ENCODE results near the gene DIP2C. TPM values are rescaled to one million over a fixed set of nuclear protein-coding genes. Genes with fewer than 3 reads are reported as not detected.
"Not testable (repeated sequence)": the region's sequence is repeated elsewhere in the genome, so short reads cannot be mapped to it uniquely, and the experiment has no call there.

DIP2C gene
- total RNA-seq, 2 experiments from 2014 or later = 1.6 to 1.7 TPM

DNA sequence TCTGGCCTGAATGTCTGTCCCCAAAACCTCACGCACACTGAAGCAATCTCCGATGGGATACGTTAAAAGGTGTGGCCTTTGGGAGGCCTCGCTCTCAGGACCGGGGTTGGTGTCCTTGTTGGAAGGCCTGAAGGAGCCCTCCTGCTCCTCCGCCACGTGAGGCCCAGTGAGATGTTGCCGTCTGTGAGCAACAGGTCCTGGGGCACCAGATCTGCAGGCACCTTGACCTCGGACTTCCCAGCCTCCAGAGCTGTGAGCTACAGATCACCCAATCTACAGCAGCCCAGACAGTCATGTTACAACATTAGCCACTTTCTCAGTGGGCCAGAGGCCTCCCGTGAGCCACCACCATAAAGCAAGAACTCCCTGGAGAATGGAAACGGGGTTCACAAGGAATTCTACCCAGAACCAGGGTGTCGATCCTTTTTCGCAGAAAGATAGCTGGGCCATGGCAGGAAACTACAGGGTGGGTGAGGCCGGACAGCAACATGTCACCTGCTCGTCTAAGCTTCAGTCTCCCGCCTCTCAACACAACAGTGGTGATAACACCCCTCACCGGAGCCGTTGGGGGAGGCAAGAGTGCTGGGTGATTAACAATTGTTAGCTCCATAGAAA is 87.0 kb downstream of the DIP2C start:
- Mint-ChIP-seq H3K27ac (no peak overlapping the region), H3K36me3 (no peaks in the 10 kb centered on the region), H3K9me3 (no peaks in the 10 kb centered on the region), H3K4me3 (no peak overlapping the region), H3K4me1 (no peaks in the 10 kb centered on the region), H3K27me3 (peaks cover 3% of the 10 kb centered on the region)
- POLR2A ChIA-PET = no interaction called here
- DNase-seq = no peak
- no peak for ATAC-seq (ENCODE audit: low read depth)

DNA sequence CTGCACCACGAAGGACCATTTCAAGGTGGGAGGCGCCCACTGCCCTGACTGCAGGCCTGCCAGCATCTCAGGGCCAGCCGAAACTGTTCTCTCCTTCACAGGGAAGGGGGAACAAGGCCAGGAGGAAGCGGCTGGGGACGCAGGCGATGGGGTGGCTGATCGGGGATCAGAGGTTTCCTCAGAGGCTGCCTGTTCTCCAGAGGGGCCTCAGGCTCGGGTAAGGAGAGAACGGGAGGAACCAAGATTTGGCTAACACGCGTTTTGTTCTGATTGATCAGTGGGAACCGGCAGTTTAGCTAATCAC is 87.9 kb downstream of the DIP2C start:
- no peak for ATAC-seq (ENCODE audit: low read depth)
- Mint-ChIP-seq H3K4me1 (no peaks in the 10 kb centered on the region), H3K4me3 (no peak overlapping the region)

DNA sequence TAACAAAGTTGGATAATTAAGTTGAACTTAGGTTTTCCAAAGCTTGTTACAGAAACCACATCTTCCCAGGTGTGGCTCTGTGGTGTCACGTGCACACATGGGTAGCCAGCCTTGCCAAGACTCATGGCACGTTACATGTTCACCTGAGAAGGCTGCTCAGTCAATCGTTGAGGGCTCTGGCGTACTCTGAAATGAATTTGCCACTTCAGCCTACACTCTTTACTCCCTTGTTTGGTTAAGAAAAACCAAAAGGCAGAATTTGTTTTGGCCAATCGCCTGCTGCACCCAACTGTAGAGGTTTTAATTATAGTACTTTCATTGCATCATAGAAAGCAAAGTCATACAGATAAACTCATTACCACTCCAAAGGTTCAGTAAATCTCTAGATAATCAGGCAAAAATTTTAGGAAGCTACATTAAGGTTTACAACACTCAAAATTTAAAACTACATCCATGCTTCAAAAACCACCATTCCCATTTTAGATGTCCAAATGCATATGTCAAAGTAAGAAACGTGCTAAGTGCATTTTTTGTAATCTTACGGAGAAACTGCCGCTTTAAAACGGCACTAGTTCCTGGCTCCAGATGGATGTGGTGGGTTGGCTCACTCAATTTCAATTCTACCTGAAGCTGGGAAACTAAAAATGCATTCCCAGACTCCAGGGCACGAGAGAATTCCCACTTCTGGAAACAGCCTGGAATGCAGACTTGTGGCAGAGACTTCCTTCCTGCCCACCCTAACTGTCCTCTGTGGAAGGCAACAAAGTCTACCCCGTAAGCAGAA is 88.4 kb downstream of the DIP2C start:
- POLR2A ChIA-PET = no interaction called here
- Mint-ChIP-seq H3K9me3 (no peaks in the 10 kb centered on the region), H3K4me3 (no peak overlapping the region), H3K27me3 (peaks cover 3% of the 10 kb centered on the region), H3K27ac (no peak overlapping the region), H3K4me1 (no peaks in the 10 kb centered on the region), H3K36me3 (no peaks in the 10 kb centered on the region)
- DNase-seq (no peak), ATAC-seq (ENCODE audit: low read depth) (no peak)

More for the DNA sequence above, 87.9 kb downstream of the DIP2C start:
- H3K36me3 Mint-ChIP-seq = no peaks in the 10 kb centered on the region
- H3K9me3 Mint-ChIP-seq = no peaks in the 10 kb centered on the region
- no peak overlapping the region for H3K27ac Mint-ChIP-seq
- DNase-seq = no peak
- POLR2A ChIA-PET = no interaction called here
- H3K27me3 Mint-ChIP-seq = peaks cover 3% of the 10 kb centered on the region

DNA sequence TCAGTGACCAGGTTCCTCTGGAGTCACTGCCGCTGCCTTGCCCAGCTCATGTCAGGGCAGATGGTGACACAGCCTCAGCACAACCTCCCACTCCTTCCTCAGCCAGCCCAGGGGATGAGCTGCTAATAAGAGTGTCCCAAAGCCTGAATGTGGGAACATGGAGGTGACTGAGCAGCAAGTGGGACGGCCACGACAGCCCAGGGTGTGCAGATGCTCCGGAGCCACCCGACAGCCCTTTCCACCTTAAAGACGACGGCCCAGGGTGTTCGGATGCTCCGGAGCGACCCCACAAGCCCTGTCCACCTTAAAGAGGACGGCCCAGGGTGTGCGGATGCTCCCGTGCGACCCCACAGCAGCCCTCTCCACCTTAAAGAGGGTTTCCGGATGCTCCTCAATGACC is 89.2 kb downstream of the DIP2C start:
- no peak for DNase-seq
- H3K9me3 Mint-ChIP-seq = no peaks in the 10 kb centered on the region
- H3K36me3 Mint-ChIP-seq = no peaks in the 10 kb centered on the region
- ATAC-seq (ENCODE audit: low read depth) = no peak
- POLR2A ChIA-PET = no interaction called here
- H3K4me1 Mint-ChIP-seq = no peaks in the 10 kb centered on the region
- H3K27me3 Mint-ChIP-seq = peaks cover 3% of the 10 kb centered on the region
- H3K4me3 Mint-ChIP-seq = no peak overlapping the region
- no peak overlapping the region for H3K27ac Mint-ChIP-seq

DNA sequence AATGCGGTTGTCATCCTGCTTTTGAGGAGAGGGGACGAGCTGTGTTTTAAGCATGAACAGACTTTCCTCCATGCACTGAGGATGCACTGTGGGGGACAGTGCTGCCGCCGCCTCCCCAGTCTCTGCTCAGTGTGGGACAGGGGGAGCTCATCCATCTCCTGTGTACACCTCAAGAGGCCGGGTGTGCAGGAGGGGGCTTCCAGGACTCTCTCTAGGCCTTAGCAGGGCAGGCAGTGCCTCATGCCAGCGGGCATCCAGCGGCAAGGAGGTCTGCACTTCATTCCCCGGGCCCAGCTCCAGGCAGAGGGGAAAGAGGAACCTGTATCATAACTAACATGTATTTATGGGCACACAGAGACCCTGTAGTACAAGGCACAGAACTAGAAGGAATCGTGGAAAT is 89.7 kb downstream of the DIP2C start:
- POLR2A ChIA-PET = no interaction called here
- no peak overlapping the region for H3K4me3 Mint-ChIP-seq
- no peaks in the 10 kb centered on the region for H3K36me3 Mint-ChIP-seq
- ATAC-seq (ENCODE audit: low read depth) (no peak), DNase-seq (no peak)
- no peaks in the 10 kb centered on the region for H3K4me1 Mint-ChIP-seq
- peaks cover 3% of the 10 kb centered on the region for H3K27me3 Mint-ChIP-seq
- H3K27ac Mint-ChIP-seq = no peak overlapping the region
- no peaks in the 10 kb centered on the region for H3K9me3 Mint-ChIP-seq

DNA sequence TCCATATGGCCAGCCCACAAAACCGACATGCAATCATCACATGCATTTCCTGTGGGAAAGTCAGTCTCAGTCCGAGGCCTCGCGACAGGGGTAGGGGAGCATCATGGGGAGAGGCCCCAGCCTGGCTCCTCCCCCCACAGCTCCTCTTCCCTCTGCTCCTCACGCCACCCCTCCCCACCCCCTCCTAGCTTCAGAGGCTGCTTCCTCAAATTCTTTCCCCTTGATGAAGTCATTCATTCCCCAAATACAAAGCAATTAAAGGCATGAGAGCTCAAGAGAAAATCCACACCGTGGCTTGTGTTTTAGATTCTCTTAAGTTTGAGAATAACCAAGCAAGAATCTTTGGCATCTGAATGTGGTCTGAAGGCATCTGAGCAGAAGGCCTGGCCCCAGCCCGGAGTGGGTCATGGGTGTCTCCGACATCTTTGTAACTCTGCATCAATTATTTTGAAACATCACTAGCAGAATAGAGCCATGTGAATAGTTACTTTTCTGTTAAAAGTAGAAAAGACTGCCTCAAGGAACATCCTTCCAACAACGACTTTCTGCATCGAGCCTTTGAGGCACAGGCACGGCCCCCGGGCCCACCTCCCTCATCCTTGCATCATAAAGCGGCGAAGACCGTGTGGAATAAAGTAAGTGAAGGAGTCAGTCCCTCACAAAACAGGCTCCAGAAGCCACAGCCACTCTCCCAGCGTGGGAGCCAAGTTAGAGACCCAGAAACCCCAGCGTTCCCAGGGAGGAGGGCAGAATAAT is 90.9 kb downstream of the DIP2C start:
- no peaks in the 10 kb centered on the region for H3K27me3 Mint-ChIP-seq
- H3K27ac Mint-ChIP-seq = no peak overlapping the region
- DNase-seq = no peak
- no peaks in the 10 kb centered on the region for H3K9me3 Mint-ChIP-seq
- H3K4me3 Mint-ChIP-seq = no peak overlapping the region
- ATAC-seq (ENCODE audit: low read depth) = no peak
- POLR2A ChIA-PET = no interaction called here
- no peaks in the 10 kb centered on the region for H3K36me3 Mint-ChIP-seq
- no peaks in the 10 kb centered on the region for H3K4me1 Mint-ChIP-seq

DNA sequence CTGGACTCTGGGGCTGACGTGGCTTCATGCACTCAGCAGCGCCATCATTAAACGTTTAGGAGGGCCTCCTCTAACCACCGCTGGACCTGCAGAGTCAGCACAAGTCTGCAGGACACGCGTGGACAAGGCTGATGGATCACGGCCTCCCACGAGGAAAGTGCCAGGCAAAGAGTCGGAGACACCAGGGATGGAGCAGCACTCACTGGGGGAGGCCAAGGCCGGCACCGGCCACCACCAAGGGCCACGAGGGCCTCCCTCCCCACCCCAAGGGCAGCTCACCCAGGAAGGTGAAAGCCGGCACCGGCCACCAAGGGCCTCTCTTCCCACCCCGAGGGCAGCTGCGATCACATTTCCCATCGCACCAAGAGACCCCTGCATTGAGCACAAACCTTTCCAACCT is 91.5 kb downstream of the DIP2C start:
- no peak overlapping the region for H3K4me3 Mint-ChIP-seq
- no peaks in the 10 kb centered on the region for H3K9me3 Mint-ChIP-seq
- no peaks in the 10 kb centered on the region for H3K27me3 Mint-ChIP-seq
- no peak overlapping the region for H3K27ac Mint-ChIP-seq
- DNase-seq (no peak), ATAC-seq (ENCODE audit: low read depth) (no peak)
- H3K36me3 Mint-ChIP-seq = no peaks in the 10 kb centered on the region
- H3K4me1 Mint-ChIP-seq = no peaks in the 10 kb centered on the region
- POLR2A ChIA-PET = no interaction called here

DNA sequence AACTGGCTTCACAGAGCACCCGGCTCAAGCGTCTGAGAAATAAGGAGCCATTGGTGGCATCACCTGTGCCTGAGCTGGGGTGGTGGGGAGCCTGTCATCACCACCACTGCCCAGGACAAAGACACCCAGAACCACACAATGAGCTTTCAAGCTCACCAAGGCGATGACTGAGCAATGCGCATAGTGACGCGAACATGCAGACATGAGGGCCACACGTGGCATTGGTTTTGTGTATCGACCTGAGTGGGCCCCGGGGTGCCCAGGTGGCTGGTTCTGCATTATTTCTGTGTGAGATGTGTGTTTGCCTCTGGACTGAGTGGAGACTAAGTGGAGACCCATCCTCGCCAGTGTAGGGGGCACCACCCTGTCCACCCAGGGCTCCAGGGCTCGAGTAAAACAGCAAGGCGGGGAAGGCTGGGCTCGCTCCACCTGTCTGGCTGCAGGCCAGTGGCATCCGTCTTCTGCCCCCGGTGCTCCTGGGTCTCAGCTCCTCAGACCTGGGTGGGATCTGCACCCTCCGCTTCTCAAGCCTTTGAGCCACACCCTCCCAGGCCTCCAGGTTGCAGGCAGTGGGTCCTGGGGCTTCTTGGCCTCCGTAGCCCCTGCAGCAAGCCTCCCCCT is 92.6 kb downstream of the DIP2C start:
- H3K36me3 Mint-ChIP-seq = no peaks in the 10 kb centered on the region
- no peaks in the 10 kb centered on the region for H3K4me1 Mint-ChIP-seq
- H3K27me3 Mint-ChIP-seq = no peaks in the 10 kb centered on the region
- no peak overlapping the region for H3K4me3 Mint-ChIP-seq
- H3K9me3 Mint-ChIP-seq = no peaks in the 10 kb centered on the region
- no peak overlapping the region for H3K27ac Mint-ChIP-seq
- ATAC-seq (ENCODE audit: low read depth) = no peak
- POLR2A ChIA-PET = no interaction called here
- DNase-seq = no peak

DNA sequence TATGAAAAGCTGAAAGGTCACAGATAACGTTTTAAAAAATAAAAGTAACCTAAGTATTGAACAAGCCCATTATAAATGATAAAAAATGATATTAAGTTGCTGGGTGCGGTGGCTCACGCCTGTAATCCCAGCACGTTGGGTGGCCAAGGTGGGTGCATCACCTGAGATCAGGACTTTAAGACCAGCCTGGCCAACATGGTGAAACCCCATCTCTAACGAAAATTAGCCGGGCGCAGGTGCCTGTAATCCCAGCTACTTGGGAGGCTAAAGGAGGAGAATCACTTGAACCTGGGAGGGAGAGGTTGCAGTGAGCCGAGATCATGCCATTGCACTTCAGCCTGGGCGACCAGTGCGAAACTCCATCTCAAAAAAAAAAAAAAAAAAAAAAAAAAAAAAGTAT is 93.3 kb downstream of the DIP2C start:
- ATAC-seq (ENCODE audit: low read depth); H3K4me1 Mint-ChIP-seq; H3K9me3 Mint-ChIP-seq; H3K27ac Mint-ChIP-seq; H3K36me3 Mint-ChIP-seq; DNase-seq; H3K4me3 Mint-ChIP-seq; H3K27me3 Mint-ChIP-seq; POLR2A ChIA-PET: not testable (repeated sequence)

DNA sequence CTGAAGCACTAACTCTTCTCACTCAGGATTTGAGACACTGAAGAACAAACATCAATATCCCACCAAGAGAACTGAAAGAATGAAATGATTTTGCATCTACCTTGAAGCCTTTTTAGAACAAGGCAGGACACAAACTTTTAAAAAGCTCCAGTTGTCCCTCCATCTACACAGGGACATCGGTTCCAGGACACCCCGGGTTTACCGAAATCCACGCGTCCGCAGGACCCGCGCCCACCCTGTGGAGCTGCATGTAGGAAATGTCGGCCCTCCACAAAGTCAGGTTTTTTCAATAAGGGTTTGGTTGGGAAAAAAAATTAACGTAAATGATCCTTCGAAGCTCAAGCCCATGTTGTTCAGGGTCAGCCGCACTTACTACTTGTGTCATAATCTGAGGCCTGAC is 94.0 kb downstream of the DIP2C start:
- no peak overlapping the region for H3K27ac Mint-ChIP-seq
- POLR2A ChIA-PET = no interaction called here
- DNase-seq (no peak), ATAC-seq (ENCODE audit: low read depth) (no peak)
- peaks cover 10% of the 10 kb centered on the region for H3K27me3 Mint-ChIP-seq
- H3K9me3 Mint-ChIP-seq = no peaks in the 10 kb centered on the region
- H3K36me3 Mint-ChIP-seq = no peaks in the 10 kb centered on the region
- H3K4me3 Mint-ChIP-seq = no peak overlapping the region
- H3K4me1 Mint-ChIP-seq = no peaks in the 10 kb centered on the region

DNA sequence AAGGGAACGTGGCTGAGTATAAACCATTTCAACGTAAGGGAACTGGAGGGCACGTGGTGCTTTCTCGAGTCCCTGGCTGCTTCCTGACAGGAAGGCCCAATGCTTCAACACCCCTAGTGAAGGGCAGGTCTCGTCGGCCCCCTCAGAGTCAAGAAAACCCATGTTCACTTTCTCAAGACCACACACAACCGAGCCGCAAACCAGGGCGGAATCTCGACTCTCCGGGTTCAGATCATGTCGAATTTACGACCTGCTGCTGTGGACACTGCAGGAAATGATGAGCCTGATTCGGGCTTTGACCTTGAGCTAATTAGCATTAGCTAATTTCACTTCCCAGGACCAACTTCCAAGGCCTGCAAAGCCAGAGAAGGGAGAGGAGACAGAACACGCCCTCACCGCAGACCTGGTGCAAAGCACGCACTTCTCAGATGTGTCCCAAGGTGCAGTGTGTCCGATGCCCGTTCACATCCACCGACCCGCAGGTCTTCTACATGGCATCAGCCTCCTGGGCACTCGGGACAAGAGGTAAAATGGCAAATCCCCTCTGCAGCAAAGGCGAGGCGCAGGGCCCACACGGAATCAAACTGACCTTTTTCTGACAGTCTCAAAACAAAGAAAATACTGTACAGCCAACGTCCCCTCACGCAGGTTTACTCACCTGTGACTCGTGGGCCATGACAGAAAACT is 94.7 kb downstream of the DIP2C start:
- H3K36me3 Mint-ChIP-seq = no peaks in the 10 kb centered on the region
- H3K27ac Mint-ChIP-seq = no peak overlapping the region
- no peak for ATAC-seq (ENCODE audit: low read depth)
- H3K4me3 Mint-ChIP-seq = no peak overlapping the region
- DNase-seq = no peak
- no peaks in the 10 kb centered on the region for H3K4me1 Mint-ChIP-seq
- peaks cover 11% of the 10 kb centered on the region for H3K27me3 Mint-ChIP-seq
- POLR2A ChIA-PET = no interaction called here
- H3K9me3 Mint-ChIP-seq = no peaks in the 10 kb centered on the region

DNA sequence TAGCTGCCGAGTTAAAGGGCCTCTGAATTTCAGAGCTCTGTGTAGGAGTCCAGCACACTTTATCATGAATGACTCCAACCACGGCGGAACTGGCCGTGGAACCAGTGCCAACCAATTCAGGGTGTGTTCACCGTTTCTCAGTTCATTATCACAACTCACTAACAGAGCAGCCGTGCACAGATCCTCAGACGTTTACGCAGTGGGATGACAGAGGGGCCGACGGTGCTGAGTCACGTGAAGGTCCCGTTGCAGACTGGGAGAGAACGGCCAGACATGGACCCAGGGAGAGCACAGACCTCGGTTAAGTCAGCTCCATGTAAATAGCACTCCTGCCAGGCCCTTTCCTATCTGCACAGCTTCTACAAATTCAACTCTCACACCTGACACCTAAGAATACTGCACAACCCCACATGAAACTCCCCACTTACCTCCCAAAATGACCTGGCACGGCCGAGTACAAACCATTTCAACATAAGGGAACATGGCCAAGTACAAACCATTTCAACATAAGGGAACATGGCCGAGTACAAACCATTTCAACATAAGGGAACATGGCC is 95.5 kb downstream of the DIP2C start:
- Mint-ChIP-seq H3K9me3 (no peaks in the 10 kb centered on the region), H3K27ac (no peak overlapping the region), H3K4me1 (no peaks in the 10 kb centered on the region), H3K27me3 (peaks cover 11% of the 10 kb centered on the region), H3K36me3 (no peaks in the 10 kb centered on the region), H3K4me3 (no peak overlapping the region)
- POLR2A ChIA-PET = no interaction called here
- no peak for ATAC-seq (ENCODE audit: low read depth)
- DNase-seq = no peak

DNA sequence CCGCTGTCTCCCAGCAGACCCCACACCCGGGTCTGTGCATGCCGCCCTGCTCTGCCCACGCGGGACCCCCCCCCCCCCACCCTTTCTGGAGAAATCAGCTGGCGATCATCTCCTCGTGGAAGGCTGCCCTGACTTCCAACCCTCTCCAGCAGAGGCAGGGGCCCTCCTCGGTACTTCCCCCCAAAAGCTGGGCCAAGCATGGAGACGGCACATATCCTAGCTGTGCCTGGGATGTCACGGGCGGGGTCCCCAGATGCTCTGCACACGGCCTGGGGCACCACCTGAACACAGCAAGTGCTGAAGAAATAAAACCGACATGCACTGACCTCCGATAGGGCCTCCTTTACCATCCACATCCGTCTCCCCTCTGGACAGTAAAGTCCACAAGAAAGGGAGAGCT is 96.0 kb downstream of the DIP2C start:
- Mint-ChIP-seq H3K4me1 (no peaks in the 10 kb centered on the region), H3K27me3 (peaks cover 11% of the 10 kb centered on the region), H3K4me3 (no peak overlapping the region), H3K36me3 (no peaks in the 10 kb centered on the region), H3K9me3 (no peaks in the 10 kb centered on the region), H3K27ac (no peak overlapping the region)
- POLR2A ChIA-PET = no interaction called here
- DNase-seq = no peak
- no peak for ATAC-seq (ENCODE audit: low read depth)

Measured in activated naive CD8-positive, alpha-beta T cell treated with anti-CD3 and anti-CD28 coated beads, Interleukin-2, amount 10 ng/mL, durations not matched to agents 7 days and 5 days (primary cell).